HG02763 (cell line): Measurements from ENCODE around the gene RNF212.
"Not testable (repeated sequence)": the region's sequence is repeated elsewhere in the genome, so short reads cannot be mapped to it uniquely, and the experiment has no call there.

ENCODE experiments used
- ATAC-seq: cut with Tn5 transposase; IDR thresholded peaks from one replicate; pipeline ENCODE4 v1.9.1; 2021; ENCODE audit warnings: mild to moderate bottlenecking, moderate library complexity; ENCODE audit not compliant: unreplicated experiment

RNF212 gene

GRCh38 chr4:1113311-1114009 is at the start of gene RNF212:
TSS of gene RNF212 (minus strand) at chr4:1113564. CDS start at chr4:1113464, 100 bp downstream.
- ATAC-seq = no peak

- ATAC-seq = no peak
These were observed 47.0 kb upstream of the RNF212 start for GRCh38 chr4:1160351-1160750.

- no peak for ATAC-seq
These were observed 42.7 kb upstream of the RNF212 start for GRCh38 chr4:1156069-1156468.

- ATAC-seq = no peak
These were observed 42.0 kb upstream of the RNF212 start for GRCh38 chr4:1155314-1155713.

- ATAC-seq = no peak
These were observed 41.3 kb upstream of the RNF212 start for GRCh38 chr4:1154523-1155182.

- ATAC-seq = no peak
These were observed 40.8 kb upstream of the RNF212 start for GRCh38 chr4:1154126-1154522.

- no peak for ATAC-seq
These were observed 40.3 kb upstream of the RNF212 start for GRCh38 chr4:1153567-1154090.

GRCh38 chr4:1152290-1152689 is 38.9 kb upstream of the RNF212 start:
- ATAC-seq = no peak

- no peak for ATAC-seq
These were observed 38.2 kb upstream of the RNF212 start for GRCh38 chr4:1151541-1151940.

- no peak for ATAC-seq
These were observed 37.5 kb upstream of the RNF212 start for GRCh38 chr4:1150875-1151274.

GRCh38 chr4:1139860-1140259 is 26.5 kb upstream of the RNF212 start:
- no peak for ATAC-seq

GRCh38 chr4:1137850-1138249 is 24.5 kb upstream of the RNF212 start:
- no peak for ATAC-seq

GRCh38 chr4:1137063-1137776 is 23.9 kb upstream of the RNF212 start:
- no peak for ATAC-seq

- ATAC-seq = no peak
These were observed 22.7 kb upstream of the RNF212 start for GRCh38 chr4:1136048-1136447.

GRCh38 chr4:1133033-1133432 is 19.7 kb upstream of the RNF212 start:
- no peak for ATAC-seq

- no peak for ATAC-seq
These were observed 17.2 kb upstream of the RNF212 start for GRCh38 chr4:1130316-1131186.

GRCh38 chr4:1126506-1126905 is 13.1 kb upstream of the RNF212 start:
- ATAC-seq = no peak

- ATAC-seq = not testable (repeated sequence)
These were observed 12.1 kb upstream of the RNF212 start for GRCh38 chr4:1125466-1125865.

- no peak for ATAC-seq
These were observed 11.5 kb upstream of the RNF212 start for GRCh38 chr4:1124818-1125217.

GRCh38 chr4:1122505-1122904 is 9.1 kb upstream of the RNF212 start:
- no peak for ATAC-seq

- ATAC-seq = no peak
These were observed 3.5 kb upstream of the RNF212 start for GRCh38 chr4:1116838-1117237.
